Measurements from ENCODE around the gene SMC6. TPM values are rescaled to one million over a fixed set of nuclear protein-coding genes. Genes with fewer than 3 reads are reported as not detected.
A peak's percentile ranks its signal among the peaks of the same experiment; 100 is the strongest.

Gene SMC6, protein sequence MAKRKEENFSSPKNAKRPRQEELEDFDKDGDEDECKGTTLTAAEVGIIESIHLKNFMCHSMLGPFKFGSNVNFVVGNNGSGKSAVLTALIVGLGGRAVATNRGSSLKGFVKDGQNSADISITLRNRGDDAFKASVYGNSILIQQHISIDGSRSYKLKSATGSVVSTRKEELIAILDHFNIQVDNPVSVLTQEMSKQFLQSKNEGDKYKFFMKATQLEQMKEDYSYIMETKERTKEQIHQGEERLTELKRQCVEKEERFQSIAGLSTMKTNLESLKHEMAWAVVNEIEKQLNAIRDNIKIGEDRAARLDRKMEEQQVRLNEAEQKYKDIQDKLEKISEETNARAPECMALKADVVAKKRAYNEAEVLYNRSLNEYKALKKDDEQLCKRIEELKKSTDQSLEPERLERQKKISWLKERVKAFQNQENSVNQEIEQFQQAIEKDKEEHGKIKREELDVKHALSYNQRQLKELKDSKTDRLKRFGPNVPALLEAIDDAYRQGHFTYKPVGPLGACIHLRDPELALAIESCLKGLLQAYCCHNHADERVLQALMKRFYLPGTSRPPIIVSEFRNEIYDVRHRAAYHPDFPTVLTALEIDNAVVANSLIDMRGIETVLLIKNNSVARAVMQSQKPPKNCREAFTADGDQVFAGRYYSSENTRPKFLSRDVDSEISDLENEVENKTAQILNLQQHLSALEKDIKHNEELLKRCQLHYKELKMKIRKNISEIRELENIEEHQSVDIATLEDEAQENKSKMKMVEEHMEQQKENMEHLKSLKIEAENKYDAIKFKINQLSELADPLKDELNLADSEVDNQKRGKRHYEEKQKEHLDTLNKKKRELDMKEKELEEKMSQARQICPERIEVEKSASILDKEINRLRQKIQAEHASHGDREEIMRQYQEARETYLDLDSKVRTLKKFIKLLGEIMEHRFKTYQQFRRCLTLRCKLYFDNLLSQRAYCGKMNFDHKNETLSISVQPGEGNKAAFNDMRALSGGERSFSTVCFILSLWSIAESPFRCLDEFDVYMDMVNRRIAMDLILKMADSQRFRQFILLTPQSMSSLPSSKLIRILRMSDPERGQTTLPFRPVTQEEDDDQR
- total RNA-seq: 10 to 100 TPM in 4 of 5 experiments, 1 to 10 TPM in 1; 7.9 to 35.6 (median 14.6) TPM
- 10 to 100 TPM in 1 of 2 donors, 1 to 10 TPM in 1; 9.1 to 11.5 TPM for polyA plus RNA-seq
- total RNA-seq: 31.1 reads per million, percentile 60 among the genes with 10 or more reads in this experiment

DNA sequence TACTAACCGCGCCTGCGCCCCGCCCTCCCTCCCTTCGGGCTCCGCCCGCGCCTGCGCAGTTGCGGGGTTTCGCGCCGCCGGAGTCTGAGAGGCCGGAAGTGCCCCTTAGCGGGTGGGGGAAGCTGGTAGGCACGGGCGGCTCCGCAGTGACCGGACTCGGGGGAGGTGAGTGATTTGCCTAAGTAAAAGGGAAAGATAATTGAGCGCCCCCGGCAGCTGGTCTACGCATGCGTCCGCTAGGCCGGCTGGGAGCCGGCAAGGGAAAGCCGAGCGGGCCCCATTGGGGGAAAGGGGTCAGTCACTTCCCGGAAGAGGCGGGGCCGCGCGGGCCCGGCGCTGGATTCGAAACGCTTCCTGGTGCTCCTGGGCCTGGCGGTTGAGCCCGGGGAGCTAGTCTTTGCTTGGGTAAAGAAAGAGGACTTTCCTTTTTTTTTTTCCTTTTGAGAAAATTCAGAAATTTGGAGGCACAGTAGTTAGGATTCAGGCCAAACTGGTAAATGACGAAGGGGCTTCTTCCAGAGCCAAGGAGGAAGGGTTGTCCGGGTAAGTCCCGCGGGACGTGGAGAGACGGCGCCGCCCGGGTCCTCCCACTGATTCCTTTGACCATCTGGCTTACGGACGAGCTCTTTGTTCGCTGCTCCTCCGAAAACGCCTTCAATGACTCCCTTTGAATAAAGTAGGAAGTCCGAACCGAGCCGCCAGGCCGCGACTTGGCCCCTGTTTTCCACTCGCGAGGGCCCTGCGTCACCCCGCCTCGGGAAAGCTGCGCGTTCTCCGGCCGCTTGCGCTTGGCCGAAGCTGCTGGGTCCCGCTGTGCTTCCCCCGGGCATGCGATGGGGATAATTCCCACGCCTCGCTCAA is at the start of gene SMC6, which contains the start of gene GEN1:
TSS of gene SMC6 (minus strand) at position 8 of the 861 bp plus-strand sequence. CDS start 7,864 bp downstream, outside the sequence.
TSS of gene GEN1 (plus strand) at position 336 of the 861 bp plus-strand sequence. CDS start 5,806 bp downstream, outside the sequence.
- Histone ChIP-seq H3K4me1 (ENCODE audit: control insufficient read depth in 2 of 2, insufficient read depth in 2 of 2, low read length in 2 of 2) (peaks cover 0 to 10% of the 10 kb centered on the region in 2 donors), H3K27ac (ENCODE audit: low read depth, low read length) (peak within 1 kb of the TSS; percentile 99), H3K27me3 (ENCODE audit: control insufficient read depth in 2 of 2, insufficient read depth in 2 of 2, low read length in 2 of 2) (no peaks in the 10 kb centered on the region), H3K9me3 (ENCODE audit: control insufficient read depth in 2 of 3, low read length in 3 of 3) (no peaks in the 10 kb centered on the region), H3K36me3 (ENCODE audit: control insufficient read depth in 2 of 3, insufficient read depth in 3 of 3, low read length in 3 of 3) (peaks cover 0 to 12% (median 0%) of the 10 kb centered on the region in 3 experiments), H3K4me3 (ENCODE audit: low read length) (peak within 1 kb of the TSS; percentile 89)
- ChIA-PET CTCF (no interaction called here), POLR2A (interaction anchor here (1.1 kb wide), 1 partner anchor 30 kb away, joined by 3 read pairs; no protein-coding TSS in a partner anchor)
- Mint-ChIP-seq H3K4me3 (peak within 1 kb of the TSS; percentile 82 to 94 (median 90)), H3K27me3 (no peaks in the 10 kb centered on the region), H3K9me3 (peaks cover 0 to 1% (median 0%) of the 10 kb centered on the region in 11 donors), H3K36me3 (peaks cover 0 to 4% (median 0%) of the 10 kb centered on the region in 5 donors), H3K27ac (peak within 1 kb of the TSS; percentile 84 to 98 (median 96)), H3K4me1 (peaks cover 13 to 48% (median 29%) of the 10 kb centered on the region in 7 donors)
- ATAC-seq: peak; percentile 91
- intact Hi-C loops (cut with micrococcal nuclease): loop anchor here (1.0 to 5.0 kb wide), 4 partner anchors 35 to 1595 kb away; partner anchors contain the start of gene RDH14 (in 2 of the 2)
- DNase-seq: peak; percentile 84 to 98 (median 94)

DNA sequence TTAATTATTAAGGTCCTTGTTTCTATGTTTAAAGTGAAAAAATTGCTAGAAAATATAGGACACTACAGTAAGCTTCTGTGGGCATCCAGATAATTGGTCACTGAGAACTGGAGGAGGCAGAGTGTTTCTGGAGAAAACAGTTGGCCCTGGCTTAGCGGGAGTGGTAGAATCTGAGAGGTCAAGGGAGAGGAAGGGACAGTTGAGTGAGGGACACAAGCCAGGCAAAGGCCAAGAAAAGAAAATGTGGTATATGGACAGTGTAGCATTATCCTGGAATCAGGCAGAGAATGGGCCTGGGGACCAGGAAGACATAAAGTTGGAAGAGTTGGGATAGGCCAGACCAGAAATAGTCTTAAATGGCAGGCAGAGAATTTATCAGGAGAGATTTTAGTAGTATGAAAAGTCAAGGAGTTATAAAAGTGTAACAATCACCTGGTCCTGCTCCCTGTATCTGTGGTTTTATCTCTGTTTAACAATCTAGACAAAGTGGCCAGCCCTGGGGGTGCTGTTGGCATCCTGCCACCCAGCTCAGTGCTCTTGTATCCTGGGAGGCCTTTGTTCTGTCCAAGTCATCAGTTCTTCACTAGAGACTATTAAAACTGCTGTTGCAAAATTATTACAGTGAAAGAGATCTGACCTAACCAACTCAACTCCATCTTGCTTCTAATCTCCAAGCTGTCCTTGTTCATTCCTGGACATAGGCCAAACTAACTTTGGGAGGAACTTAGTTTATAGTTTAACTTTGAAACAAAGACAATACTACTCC is 47.3 kb upstream of the SMC6 start:
- H3K27ac ChIP-seq (ENCODE audit: low read depth, low read length): no peak overlapping the region
- H3K4me3 Mint-ChIP-seq: no peak overlapping the region
- peaks cover 10 to 40% (median 29%) of the 10 kb centered on the region in 5 donors for H3K27me3 Mint-ChIP-seq
- ATAC-seq: no peak
- no peaks in the 10 kb centered on the region for H3K9me3 ChIP-seq (ENCODE audit: control insufficient read depth in 2 of 3, low read length in 3 of 3)
- H3K36me3 ChIP-seq (ENCODE audit: control insufficient read depth in 2 of 3, insufficient read depth in 3 of 3, low read length in 3 of 3): no peaks in the 10 kb centered on the region
- intact Hi-C loops (cut with micrococcal nuclease): no loop called here
- DNase-seq: no peak
- H3K27ac Mint-ChIP-seq: no peak overlapping the region
- ChIA-PET POLR2A (no interaction called here), CTCF (no interaction called here)
- H3K36me3 Mint-ChIP-seq: peaks cover 0 to 4% (median 0%) of the 10 kb centered on the region in 5 donors
- peaks cover 0 to 7% (median 0%) of the 10 kb centered on the region in 7 donors for H3K4me1 Mint-ChIP-seq
- no peaks in the 10 kb centered on the region for H3K9me3 Mint-ChIP-seq
- H3K4me3 ChIP-seq (ENCODE audit: low read length): no peak overlapping the region
- no peaks in the 10 kb centered on the region for H3K4me1 ChIP-seq (ENCODE audit: control insufficient read depth in 2 of 2, insufficient read depth in 2 of 2, low read length in 2 of 2)
- H3K27me3 ChIP-seq (ENCODE audit: control insufficient read depth in 2 of 2, insufficient read depth in 2 of 2, low read length in 2 of 2): no peaks in the 10 kb centered on the region

DNA sequence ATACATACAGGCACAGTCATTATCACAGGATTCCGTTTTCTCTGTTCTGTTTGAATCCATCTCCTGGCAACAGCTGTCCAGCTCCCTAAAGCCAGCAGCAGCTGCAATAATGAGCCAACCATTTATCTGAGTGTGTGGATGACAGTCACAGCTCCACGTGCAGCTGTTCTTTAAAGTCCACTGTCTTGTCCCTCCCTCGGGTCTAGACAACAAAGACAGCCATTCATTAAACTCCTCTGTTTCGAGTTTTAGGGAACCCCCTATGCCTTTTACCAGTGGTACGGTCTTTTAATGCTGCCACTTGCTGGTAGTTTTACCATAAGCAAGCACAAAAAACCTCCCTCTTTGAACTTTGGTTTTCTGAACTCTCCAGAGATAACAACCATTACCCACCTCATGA is 46.6 kb upstream of the SMC6 start:
- H3K9me3 Mint-ChIP-seq: no peaks in the 10 kb centered on the region
- H3K4me1 Mint-ChIP-seq: peaks cover 0 to 7% (median 0%) of the 10 kb centered on the region in 7 donors
- no peak overlapping the region for H3K4me3 ChIP-seq (ENCODE audit: low read length)
- no peaks in the 10 kb centered on the region for H3K36me3 ChIP-seq (ENCODE audit: control insufficient read depth in 2 of 3, insufficient read depth in 3 of 3, low read length in 3 of 3)
- H3K27me3 Mint-ChIP-seq: peaks cover 16 to 35% (median 31%) of the 10 kb centered on the region in 5 donors
- no peaks in the 10 kb centered on the region for H3K27me3 ChIP-seq (ENCODE audit: control insufficient read depth in 2 of 2, insufficient read depth in 2 of 2, low read length in 2 of 2)
- no peak overlapping the region for H3K27ac ChIP-seq (ENCODE audit: low read depth, low read length)
- ChIA-PET POLR2A (no interaction called here), CTCF (no interaction called here)
- no peaks in the 10 kb centered on the region for H3K9me3 ChIP-seq (ENCODE audit: control insufficient read depth in 2 of 3, low read length in 3 of 3)
- H3K36me3 Mint-ChIP-seq: peaks cover 0 to 4% (median 0%) of the 10 kb centered on the region in 5 donors
- ATAC-seq: no peak
- no peaks in the 10 kb centered on the region for H3K4me1 ChIP-seq (ENCODE audit: control insufficient read depth in 2 of 2, insufficient read depth in 2 of 2, low read length in 2 of 2)
- no peak for DNase-seq
- intact Hi-C loops (cut with micrococcal nuclease): no loop called here
- H3K4me3 Mint-ChIP-seq: no peak overlapping the region
- H3K27ac Mint-ChIP-seq: no peak overlapping the region

DNA sequence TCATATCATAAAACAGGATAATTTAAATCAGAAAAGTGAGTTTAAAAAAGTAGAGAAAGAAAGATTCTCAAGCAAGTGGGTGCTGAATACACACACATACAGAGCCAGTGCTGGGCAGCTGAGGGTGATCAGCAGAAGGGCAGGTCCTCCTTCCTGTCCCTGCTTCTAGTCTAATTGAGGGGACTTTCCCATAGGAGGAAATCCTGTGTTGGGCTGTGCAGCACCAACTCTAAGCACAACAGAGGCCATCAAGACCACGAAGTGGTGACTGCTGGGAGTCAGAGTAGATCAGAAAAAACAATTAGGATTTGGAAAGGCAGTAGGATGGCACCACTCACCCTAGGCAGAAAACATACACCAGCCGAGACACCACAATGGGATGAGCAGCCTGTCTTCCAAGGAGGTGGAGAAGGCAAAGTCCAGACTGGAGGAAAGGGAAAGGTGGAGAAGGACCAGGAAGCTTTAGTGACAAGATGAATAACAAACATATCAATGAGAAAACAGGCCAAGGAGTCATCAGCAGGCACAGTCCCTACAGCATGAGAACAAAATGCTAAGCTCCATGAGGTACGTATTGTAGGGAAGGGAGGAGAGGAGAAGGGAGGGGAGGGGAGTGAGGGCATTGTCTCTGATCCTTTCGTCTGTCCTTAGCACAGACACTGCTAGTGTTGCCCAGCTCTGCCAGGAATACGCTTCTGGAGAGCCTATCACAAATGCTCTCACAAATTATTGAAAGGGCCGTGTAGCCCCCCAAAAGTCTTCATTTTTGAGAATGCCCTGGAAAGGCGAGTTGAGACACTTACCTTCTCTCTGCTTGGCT is 45.9 kb upstream of the SMC6 start:
- Histone ChIP-seq H3K27me3 (ENCODE audit: control insufficient read depth in 2 of 2, insufficient read depth in 2 of 2, low read length in 2 of 2) (no peaks in the 10 kb centered on the region), H3K27ac (ENCODE audit: low read depth, low read length) (no peak overlapping the region), H3K9me3 (ENCODE audit: control insufficient read depth in 2 of 3, low read length in 3 of 3) (no peaks in the 10 kb centered on the region), H3K4me3 (ENCODE audit: low read length) (no peak overlapping the region), H3K36me3 (ENCODE audit: control insufficient read depth in 2 of 3, insufficient read depth in 3 of 3, low read length in 3 of 3) (no peaks in the 10 kb centered on the region), H3K4me1 (ENCODE audit: control insufficient read depth in 2 of 2, insufficient read depth in 2 of 2, low read length in 2 of 2) (no peaks in the 10 kb centered on the region)
- CTCF ChIA-PET: no interaction called here
- H3K4me1 Mint-ChIP-seq: peaks cover 0 to 7% (median 0%) of the 10 kb centered on the region in 7 donors
- intact Hi-C loops (cut with micrococcal nuclease): no loop called here
- H3K27ac Mint-ChIP-seq: peak overlapping the region in 2 of 9 donors; percentile 20
- H3K27me3 Mint-ChIP-seq: peaks cover 20 to 39% (median 26%) of the 10 kb centered on the region in 5 donors
- POLR2A ChIA-PET: no interaction called here
- H3K4me3 Mint-ChIP-seq: peak overlapping the region in 1 of 10 donors; percentile 32
- ATAC-seq (no peak), DNase-seq (no peak)
- H3K36me3 Mint-ChIP-seq: peaks cover 0 to 4% (median 0%) of the 10 kb centered on the region in 5 donors
- no peaks in the 10 kb centered on the region for H3K9me3 Mint-ChIP-seq

DNA sequence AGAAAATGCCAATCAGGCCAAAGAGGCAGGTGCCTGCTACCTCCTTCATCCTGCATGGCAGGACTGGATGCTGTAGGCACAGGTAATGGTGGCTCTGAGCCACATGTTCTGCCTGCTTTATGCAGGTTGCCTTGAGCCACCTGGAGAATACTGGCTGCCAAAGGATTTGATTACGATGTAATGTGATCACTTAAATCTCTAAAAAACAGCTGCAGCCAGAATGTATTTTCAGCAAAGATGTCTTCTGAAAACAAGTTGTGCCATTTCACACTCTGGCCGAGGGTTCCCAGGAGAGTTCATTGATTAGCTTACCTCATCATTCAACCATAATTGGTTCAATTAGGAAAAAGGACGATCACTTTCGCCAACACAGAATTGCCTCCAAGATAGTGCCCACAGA is 44.7 kb upstream of the SMC6 start:
- Histone ChIP-seq H3K4me1 (ENCODE audit: control insufficient read depth in 2 of 2, insufficient read depth in 2 of 2, low read length in 2 of 2) (no peaks in the 10 kb centered on the region), H3K9me3 (ENCODE audit: control insufficient read depth in 2 of 3, low read length in 3 of 3) (no peaks in the 10 kb centered on the region), H3K4me3 (ENCODE audit: low read length) (no peak overlapping the region), H3K36me3 (ENCODE audit: control insufficient read depth in 2 of 3, insufficient read depth in 3 of 3, low read length in 3 of 3) (no peaks in the 10 kb centered on the region), H3K27me3 (ENCODE audit: control insufficient read depth in 2 of 2, insufficient read depth in 2 of 2, low read length in 2 of 2) (no peaks in the 10 kb centered on the region), H3K27ac (ENCODE audit: low read depth, low read length) (no peak overlapping the region)
- intact Hi-C loops (cut with micrococcal nuclease): no loop called here
- Mint-ChIP-seq H3K27ac (no peak overlapping the region), H3K36me3 (peaks cover 0 to 4% (median 0%) of the 10 kb centered on the region in 5 donors), H3K4me1 (peaks cover 0 to 9% (median 0%) of the 10 kb centered on the region in 7 donors), H3K27me3 (peaks cover 16 to 36% (median 25%) of the 10 kb centered on the region in 5 donors), H3K9me3 (no peaks in the 10 kb centered on the region), H3K4me3 (no peak overlapping the region)
- no peak for DNase-seq
- ChIA-PET CTCF (no interaction called here), POLR2A (no interaction called here)
- ATAC-seq: no peak
